ENCODE results near the gene PACC1.

The PACC1 gene

DNA sequence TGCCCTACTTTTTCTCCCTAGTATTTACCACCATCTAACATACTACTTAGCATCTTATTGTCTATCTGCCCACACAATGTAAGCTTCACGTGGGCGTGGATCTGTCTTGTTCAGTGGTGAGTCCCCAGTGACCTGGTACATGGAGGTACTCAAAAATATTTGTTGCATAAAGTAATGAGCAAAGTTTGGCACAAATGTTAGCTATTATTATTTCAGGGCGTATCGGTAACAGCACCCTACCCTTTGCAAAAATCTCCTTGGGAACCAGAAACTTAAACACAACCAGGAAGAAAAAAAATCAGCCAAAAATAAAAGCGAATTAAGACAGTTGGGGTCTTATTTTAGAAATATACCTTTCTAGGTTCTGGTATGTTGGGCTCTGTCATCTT lies 17.6 kb upstream of the PACC1 start (continued):
- TF ChIP-seq, protein P1, sequence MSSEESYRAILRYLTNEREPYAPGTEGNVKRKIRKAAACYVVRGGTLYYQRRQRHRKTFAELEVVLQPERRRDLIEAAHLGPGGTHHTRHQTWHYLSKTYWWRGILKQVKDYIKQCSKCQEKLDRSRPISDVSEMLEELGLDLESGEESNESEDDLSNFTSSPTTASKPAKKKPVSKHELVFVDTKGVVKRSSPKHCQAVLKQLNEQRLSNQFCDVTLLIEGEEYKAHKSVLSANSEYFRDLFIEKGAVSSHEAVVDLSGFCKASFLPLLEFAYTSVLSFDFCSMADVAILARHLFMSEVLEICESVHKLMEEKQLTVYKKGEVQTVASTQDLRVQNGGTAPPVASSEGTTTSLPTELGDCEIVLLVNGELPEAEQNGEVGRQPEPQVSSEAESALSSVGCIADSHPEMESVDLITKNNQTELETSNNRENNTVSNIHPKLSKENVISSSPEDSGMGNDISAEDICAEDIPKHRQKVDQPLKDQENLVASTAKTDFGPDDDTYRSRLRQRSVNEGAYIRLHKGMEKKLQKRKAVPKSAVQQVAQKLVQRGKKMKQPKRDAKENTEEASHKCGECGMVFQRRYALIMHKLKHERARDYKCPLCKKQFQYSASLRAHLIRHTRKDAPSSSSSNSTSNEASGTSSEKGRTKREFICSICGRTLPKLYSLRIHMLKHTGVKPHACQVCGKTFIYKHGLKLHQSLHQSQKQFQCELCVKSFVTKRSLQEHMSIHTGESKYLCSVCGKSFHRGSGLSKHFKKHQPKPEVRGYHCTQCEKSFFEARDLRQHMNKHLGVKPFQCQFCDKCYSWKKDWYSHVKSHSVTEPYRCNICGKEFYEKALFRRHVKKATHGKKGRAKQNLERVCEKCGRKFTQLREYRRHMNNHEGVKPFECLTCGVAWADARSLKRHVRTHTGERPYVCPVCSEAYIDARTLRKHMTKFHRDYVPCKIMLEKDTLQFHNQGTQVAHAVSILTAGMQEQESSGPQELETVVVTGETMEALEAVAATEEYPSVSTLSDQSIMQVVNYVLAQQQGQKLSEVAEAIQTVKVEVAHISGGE (tag by site-specific recombination; conservative IDR thresholded peaks at IDR 0.05; ENCODE audit: low read depth): no peak
- no peak for TF ChIP-seq ZNF184 (tag by site-specific recombination; IDR thresholded peaks at IDR 0.05)
- TF ChIP-seq ZNF211 (tag by site-specific recombination; IDR thresholded peaks at IDR 0.05; ENCODE audit: low read depth): no peak
- TF ChIP-seq, protein P2, sequence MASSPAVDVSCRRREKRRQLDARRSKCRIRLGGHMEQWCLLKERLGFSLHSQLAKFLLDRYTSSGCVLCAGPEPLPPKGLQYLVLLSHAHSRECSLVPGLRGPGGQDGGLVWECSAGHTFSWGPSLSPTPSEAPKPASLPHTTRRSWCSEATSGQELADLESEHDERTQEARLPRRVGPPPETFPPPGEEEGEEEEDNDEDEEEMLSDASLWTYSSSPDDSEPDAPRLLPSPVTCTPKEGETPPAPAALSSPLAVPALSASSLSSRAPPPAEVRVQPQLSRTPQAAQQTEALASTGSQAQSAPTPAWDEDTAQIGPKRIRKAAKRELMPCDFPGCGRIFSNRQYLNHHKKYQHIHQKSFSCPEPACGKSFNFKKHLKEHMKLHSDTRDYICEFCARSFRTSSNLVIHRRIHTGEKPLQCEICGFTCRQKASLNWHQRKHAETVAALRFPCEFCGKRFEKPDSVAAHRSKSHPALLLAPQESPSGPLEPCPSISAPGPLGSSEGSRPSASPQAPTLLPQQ (tag by site-specific recombination; IDR thresholded peaks at IDR 0.05): no peak
- peak; percentile 4; the same call in 1 of the 2 replicates for TF ChIP-seq ZBTB20 (tag by site-specific recombination; IDR thresholded peaks at IDR 0.05)
- TF ChIP-seq PRDM1 (tag by site-specific recombination; IDR thresholded peaks at IDR 0.05): no peak
- TF ChIP-seq, protein P3, sequence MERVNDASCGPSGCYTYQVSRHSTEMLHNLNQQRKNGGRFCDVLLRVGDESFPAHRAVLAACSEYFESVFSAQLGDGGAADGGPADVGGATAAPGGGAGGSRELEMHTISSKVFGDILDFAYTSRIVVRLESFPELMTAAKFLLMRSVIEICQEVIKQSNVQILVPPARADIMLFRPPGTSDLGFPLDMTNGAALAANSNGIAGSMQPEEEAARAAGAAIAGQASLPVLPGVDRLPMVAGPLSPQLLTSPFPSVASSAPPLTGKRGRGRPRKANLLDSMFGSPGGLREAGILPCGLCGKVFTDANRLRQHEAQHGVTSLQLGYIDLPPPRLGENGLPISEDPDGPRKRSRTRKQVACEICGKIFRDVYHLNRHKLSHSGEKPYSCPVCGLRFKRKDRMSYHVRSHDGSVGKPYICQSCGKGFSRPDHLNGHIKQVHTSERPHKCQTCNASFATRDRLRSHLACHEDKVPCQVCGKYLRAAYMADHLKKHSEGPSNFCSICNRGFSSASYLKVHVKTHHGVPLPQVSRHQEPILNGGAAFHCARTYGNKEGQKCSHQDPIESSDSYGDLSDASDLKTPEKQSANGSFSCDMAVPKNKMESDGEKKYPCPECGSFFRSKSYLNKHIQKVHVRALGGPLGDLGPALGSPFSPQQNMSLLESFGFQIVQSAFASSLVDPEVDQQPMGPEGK (tag by site-specific recombination; IDR thresholded peaks at IDR 0.05): no peak
- TF ChIP-seq, protein P4, sequence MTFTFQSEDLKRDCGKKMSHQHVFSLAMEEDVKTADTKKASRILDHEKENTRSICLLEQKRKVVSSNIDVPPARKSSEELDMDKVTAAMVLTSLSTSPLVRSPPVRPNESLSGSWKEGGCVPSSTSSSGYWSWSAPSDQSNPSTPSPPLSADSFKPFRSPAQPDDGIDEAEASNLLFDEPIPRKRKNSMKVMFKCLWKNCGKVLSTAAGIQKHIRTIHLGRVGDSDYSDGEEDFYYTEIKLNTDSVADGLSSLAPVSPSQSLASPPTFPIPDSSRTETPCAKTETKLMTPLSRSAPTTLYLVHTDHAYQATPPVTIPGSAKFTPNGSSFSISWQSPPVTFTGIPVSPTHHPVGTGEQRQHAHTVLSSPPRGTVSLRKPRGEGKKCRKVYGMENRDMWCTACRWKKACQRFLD (tag by site-specific recombination; IDR thresholded peaks at IDR 0.05): no peak
- no peak for TF ChIP-seq ZNF311 (tag by site-specific recombination; IDR thresholded peaks at IDR 0.05; ENCODE audit: borderline replicate concordance)
- TF ChIP-seq ZNF202 (tag by site-specific recombination; IDR thresholded peaks at IDR 0.05; ENCODE audit: borderline replicate concordance): no peak

DNA sequence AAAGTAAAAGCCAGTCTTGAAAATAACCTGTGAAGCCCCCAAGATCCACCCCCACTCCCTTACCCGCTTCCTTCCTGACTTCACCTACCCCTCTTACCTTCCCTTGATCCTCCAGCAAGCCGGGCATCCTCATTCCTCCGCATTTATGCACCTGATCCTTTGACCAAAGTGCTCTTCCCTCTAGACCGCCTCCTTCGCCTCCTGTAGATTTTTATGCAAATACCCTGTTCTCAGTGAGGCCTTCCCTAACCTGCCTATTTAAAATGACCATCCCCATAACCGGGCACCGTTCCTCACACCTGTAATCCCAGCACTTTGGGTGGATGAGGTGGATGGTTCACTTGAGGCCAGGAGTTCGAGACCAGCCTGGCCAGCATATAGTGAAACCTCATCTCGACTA lies 17.0 kb upstream of the PACC1 start:
- POLR2A ChIA-PET: interaction anchor here (1.0 to 2.1 kb wide), 2 partner anchors 9 to 17 kb away, joined by 4 to 7 read pairs; partner anchors contain the start of gene PACC1
- TF ChIP-seq ZNF791 (tag by site-specific recombination; IDR thresholded peaks at IDR 0.05) (no peak), ZNF776 (tag by site-specific recombination; IDR thresholded peaks at IDR 0.05; ENCODE audit: borderline replicate concordance) (no peak), ZNF24 (tag by site-specific recombination; IDR thresholded peaks at IDR 0.05) (0 out of 2 replicates have a peak, but pooled peaks have one; percentile 8), SALL2 (tag by site-specific recombination; IDR thresholded peaks at IDR 0.05; ENCODE audit: borderline replicate concordance) (no peak), ZNF473 (tag by site-specific recombination; IDR thresholded peaks at IDR 0.05) (no peak)
- TF ChIP-seq, protein P5, sequence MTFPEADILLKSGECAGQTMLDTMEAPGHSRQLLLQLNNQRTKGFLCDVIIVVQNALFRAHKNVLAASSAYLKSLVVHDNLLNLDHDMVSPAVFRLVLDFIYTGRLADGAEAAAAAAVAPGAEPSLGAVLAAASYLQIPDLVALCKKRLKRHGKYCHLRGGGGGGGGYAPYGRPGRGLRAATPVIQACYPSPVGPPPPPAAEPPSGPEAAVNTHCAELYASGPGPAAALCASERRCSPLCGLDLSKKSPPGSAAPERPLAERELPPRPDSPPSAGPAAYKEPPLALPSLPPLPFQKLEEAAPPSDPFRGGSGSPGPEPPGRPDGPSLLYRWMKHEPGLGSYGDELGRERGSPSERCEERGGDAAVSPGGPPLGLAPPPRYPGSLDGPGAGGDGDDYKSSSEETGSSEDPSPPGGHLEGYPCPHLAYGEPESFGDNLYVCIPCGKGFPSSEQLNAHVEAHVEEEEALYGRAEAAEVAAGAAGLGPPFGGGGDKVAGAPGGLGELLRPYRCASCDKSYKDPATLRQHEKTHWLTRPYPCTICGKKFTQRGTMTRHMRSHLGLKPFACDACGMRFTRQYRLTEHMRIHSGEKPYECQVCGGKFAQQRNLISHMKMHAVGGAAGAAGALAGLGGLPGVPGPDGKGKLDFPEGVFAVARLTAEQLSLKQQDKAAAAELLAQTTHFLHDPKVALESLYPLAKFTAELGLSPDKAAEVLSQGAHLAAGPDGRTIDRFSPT (tag by site-specific recombination; IDR thresholded peaks at IDR 0.05): no peak
- no peaks in the 10 kb centered on the region for H3K9me3 ChIP-seq (ENCODE audit: control insufficient read depth, insufficient read depth, low read depth, low read length)

More for the DNA sequence above, 17.0 kb upstream of the PACC1 start:
- H3K4me1 ChIP-seq (ENCODE audit: control insufficient read depth, insufficient read depth, low read length): peaks cover 2% of the 10 kb centered on the region; the same call in 1 of the 2 replicates
- no peak overlapping the region for H3K27ac ChIP-seq (ENCODE audit: extremely low read depth, low read depth, low read length)
- CTCF ChIA-PET: interaction anchor here (0.5 to 2.1 kb wide), 3 partner anchors 24 to 576 kb away, joined by 4 to 8 read pairs (median 6); no protein-coding TSS in a partner anchor
- H3K4me3 ChIP-seq (ENCODE audit: low read depth, low read length): no peak overlapping the region
- H3K36me3 ChIP-seq (ENCODE audit: control insufficient read depth in 2 of 2, insufficient read depth in 1 of 2, low read length in 2 of 2): peaks cover 0 to 4% of the 10 kb centered on the region in 2 experiments; a peak in 1 of 3 replicates

Measured in HEK293 (cell line).